HepG2 (cell line): ENCODE measurements around the gene PAPSS2. TPM values are rescaled to one million over a fixed set of nuclear protein-coding genes. Genes with fewer than 3 reads are reported as not detected.

Experiments used
- ATAC-seq: fragments of 200-7000 bp; cut with Tn5 transposase; 3 replicates; pipeline ENCODE4 v1.9.1; 2020; ENCODE audit warnings: mild to moderate bottlenecking, moderate library complexity
- BruUV-seq: library from RNA; stranded (reverse); fragments of 400-500 nt; replicated peaks from 2 replicates; lab custom pipeline; 2021; lab: Mats Ljungman, UMichigan
- CTCF ChIA-PET: fragments of 300-600 bp; formaldehyde crosslinking; extraction: SDS; loops from one replicate; lab custom pipeline; 2021; ENCODE audit warnings: low total read pairs, inconsistent platforms, low intra/inter-chr PET ratio; lab: Yijun Ruan, JAX
- POLR2A ChIA-PET: fragments of 350-600 bp; sonication (Branson Sonifier 250); formaldehyde crosslinking; loops from one replicate; lab custom pipeline; 2020; ENCODE audit warnings: antibody characterized with exemption, inconsistent platforms; lab: Yijun Ruan, JAX
- DNase-seq: peaks from one replicate; pipeline ENCODE4 v3.0.0-alpha.2; 2015; ENCODE audit warnings: low spot score
- FAIRE-seq: peaks from 3 replicates; lab custom pipeline; 2011; peaks lifted over from hg19 to GRCh38; lab: Jason Lieb, UNC
- H2AFZ ChIP-seq: one replicate; pipeline ENCODE4 v1.6.1; 2011; ENCODE audit warnings: low read length, inconsistent platforms
- H3K27ac ChIP-seq: fragments of 300-600 bp; 3 replicates; pipeline ENCODE4 v1.8.0; 2011; ENCODE audit warnings: mixed run types, mild to moderate bottlenecking, mixed read lengths, low read length, inconsistent platforms; ENCODE audit not compliant: insufficient read depth; ENCODE audit errors: extremely low read length
- H3K27me3 ChIP-seq, 2 experiments: fragments of 200-600 bp in 1 of 2; 2 replicates in 1 of 2; 3 replicates in 1 of 2; pipeline versions ENCODE4 v1.6.0 to v1.8.0; 2011; ENCODE audit warnings: low read length in 2 of 2, mild to moderate bottlenecking in 2 of 2, moderate library complexity in 2 of 2, inconsistent platforms in 1 of 2; ENCODE audit not compliant: insufficient read depth in 2 of 2, control insufficient read depth in 1 of 2
- H3K36me3 ChIP-seq, 2 experiments: fragments of 200-600 bp in 1 of 2; replicated peaks in 1 of 2; 2 replicates in 1 of 2; 3 replicates in 1 of 2; pipeline versions ENCODE4 v1.5.1 to v1.8.0; 2011; ENCODE audit warnings: low read length in 2 of 2, inconsistent platforms in 1 of 2; ENCODE audit not compliant: insufficient read depth in 2 of 2, control insufficient read depth in 1 of 2
- H3K4me1 ChIP-seq: 2 replicates; pipeline ENCODE4 v1.5.1; 2012; ENCODE audit warnings: low read length, inconsistent platforms; ENCODE audit not compliant: insufficient read depth
- H3K4me2 ChIP-seq: 2 replicates; pipeline ENCODE4 v1.6.0; 2011; ENCODE audit warnings: low read depth, low read length, inconsistent platforms
- H3K4me3 ChIP-seq, 3 experiments: fragments of 200-600 bp in 1 of 3; sonication (generic), shearing (Covaris generic) in 1 of 3; replicated peaks in 1 of 3; 2 replicates each; pipeline ENCODE4 v1.5.1; 2011 to 2016; ENCODE audit warnings: low read length in 3 of 3, inconsistent platforms in 2 of 3, low read depth in 2 of 3, mild to moderate bottlenecking in 2 of 3, control low read depth in 1 of 3, mixed read lengths in 1 of 3; ENCODE audit not compliant: insufficient read depth in 1 of 3
- H3K79me2 ChIP-seq: one replicate; pipeline ENCODE4 v1.6.1; 2011; ENCODE audit warnings: low read length, inconsistent platforms; ENCODE audit not compliant: insufficient read depth
- H3K9ac ChIP-seq: 2 replicates; pipeline ENCODE4 v1.6.0; 2011; ENCODE audit warnings: mild to moderate bottlenecking, low read depth, low read length, inconsistent platforms; ENCODE audit not compliant: insufficient read depth
- H3K9me3 ChIP-seq: 2 replicates; pipeline ENCODE4 v1.5.1; 2012; ENCODE audit warnings: mild to moderate bottlenecking, low read length
- H4K20me1 ChIP-seq: 2 replicates; pipeline ENCODE4 v1.6.0; 2011; ENCODE audit warnings: inconsistent platforms, mild to moderate bottlenecking, low read length, moderate library complexity; ENCODE audit not compliant: insufficient read depth
- ATF7-NPFF ChIP-seq: sonication (generic); formaldehyde crosslinking; IDR thresholded peaks from 2 replicates; pipeline ENCODE4 v1.8.1; 2023; ENCODE audit warnings: mild to moderate bottlenecking, low read depth, missing genetic modification reagents, moderate library complexity
- CREM ChIP-seq, 2 experiments: sonication (generic) in 1 of 2; formaldehyde crosslinking in 1 of 2; IDR thresholded peaks; 2 replicates each; pipeline versions ENCODE4 v1.4.0 to v1.6.1; 2016 to 2020; ENCODE audit warnings: antibody characterized with exemption in 1 of 2, mild to moderate bottlenecking in 1 of 2, missing genetic modification reagents in 1 of 2
- FOSL2 ChIP-seq: sonication (generic); formaldehyde crosslinking; IDR thresholded peaks from 2 replicates; pipeline ENCODE4 v1.4.0; 2020; ENCODE audit warnings: missing genetic modification reagents
- FOXA3 ChIP-seq: IDR thresholded peaks from 2 replicates; pipeline ENCODE4 v1.6.1; 2016; ENCODE audit warnings: missing genetic modification reagents, missing compliant biosample characterization
- FOXP1 ChIP-seq, 2 experiments: fragments of 450-650 bp in 1 of 2; IDR thresholded peaks; 2 replicates each; pipeline ENCODE4 v1.6.1; 2017 to 2018; ENCODE audit warnings: antibody characterized with exemption in 1 of 2
- FOXP4 ChIP-seq: sonication (generic); formaldehyde crosslinking; IDR thresholded peaks from 2 replicates; pipeline ENCODE4 v1.4.0; 2020; ENCODE audit warnings: missing genetic modification reagents
- GATAD2A ChIP-seq: IDR thresholded peaks from 2 replicates; pipeline ENCODE4 v1.6.1; 2016
- HNF4A ChIP-seq: sonication (generic); formaldehyde crosslinking; IDR thresholded peaks from 2 replicates; pipeline ENCODE4 v1.4.0; 2020; ENCODE audit warnings: missing genetic modification reagents
- MAFK ChIP-seq, 2 experiments: IDR thresholded peaks in 1 of 2; conservative IDR thresholded peaks in 1 of 2; 2 replicates each; pipeline ENCODE4 v1.6.1; 2011; ENCODE audit warnings: improper control_type of control experiment in 2 of 2, low read length in 2 of 2
- PAXIP1 ChIP-seq: sonication (generic); formaldehyde crosslinking; conservative IDR thresholded peaks from 2 replicates; pipeline ENCODE4 v1.4.0; 2020; ENCODE audit warnings: mild to moderate bottlenecking, missing genetic modification reagents, moderate library complexity
- SALL1 ChIP-seq: sonication (generic); formaldehyde crosslinking; IDR thresholded peaks from 2 replicates; pipeline ENCODE4 v1.8.0; 2022; ENCODE audit warnings: mild to moderate bottlenecking, missing genetic modification reagents
- SAP130 ChIP-seq: IDR thresholded peaks from 2 replicates; pipeline ENCODE4 v1.6.1; 2016; ENCODE audit warnings: low read depth
- SPEN ChIP-seq: sonication (generic); formaldehyde crosslinking; IDR thresholded peaks from 2 replicates; pipeline ENCODE4 v1.5.1; 2020; ENCODE audit warnings: low read depth, mild to moderate bottlenecking, missing genetic modification reagents
- U2AF1 ChIP-seq: fragments of 200-400 bp; formaldehyde crosslinking; optimal IDR thresholded peaks from 2 replicates; pipeline ENCODE3; 2017; ENCODE audit warnings: mild to moderate bottlenecking, low read depth, low read length
- ZKSCAN8 ChIP-seq: IDR thresholded peaks from 2 replicates; pipeline ENCODE4 v1.6.1; 2016; ENCODE audit warnings: borderline replicate concordance, missing genetic modification reagents, missing compliant biosample characterization
- ZNF263 ChIP-seq: sonication (generic); formaldehyde crosslinking; IDR thresholded peaks from 2 replicates; pipeline ENCODE4 v1.4.0; 2020; ENCODE audit warnings: missing genetic modification reagents
- ZNF784 ChIP-seq: sonication (generic); formaldehyde crosslinking; IDR thresholded peaks from 2 replicates; pipeline ENCODE4 v1.5.1; 2020; ENCODE audit warnings: missing genetic modification reagents, mild to moderate bottlenecking, borderline replicate concordance
- WGBS: methylation state at CpG from one replicate; pipeline ENCODE4 v1.1.6; 2017; ENCODE audit warnings: low lambda C conversion rate; 5-methylcytosine and 5-hydroxymethylcytosine counted together
- in situ Hi-C: cut with HindIII; loops from 2 replicates; pipeline ENCODE4 v1.10.0; 2017; ENCODE audit warnings: low pct_unique_long_range_greater_than_20kb; ENCODE audit not compliant: extremely low pct_ligation_motif_present
- intact Hi-C: fragments of 100-400 bp; cut with micrococcal nuclease; formaldehyde crosslinking; loops from one replicate; pipeline ENCODE4 v1.10.0; 2022; ENCODE audit not compliant: unreplicated experiment
- polyA plus RNA-seq, 8 experiments: library from polyadenylated mRNA; depleted of rRNA in 3 of 8; stranded (reverse) in 7 of 8; unstranded in 1 of 8; fragments of >200 nt; fragmentation: Illumina TruSeq in 4 of 8; extraction: Trizol in 4 of 8; gene quantifications; 2 replicates each; pipeline versions ENCODE4 v1.2.1 to v1.2.3, GENCODE V29; 2011 to 2016; ENCODE audit warnings: low read depth in 4 of 8, missing spikeins in 1 of 8, mixed read lengths in 1 of 8; ENCODE audit not compliant: insufficient read depth in 1 of 8
- total RNA-seq, 5 experiments: library from RNA; depleted of rRNA; stranded (reverse); fragments of >200 nt; fragmentation: Illumina TruSeq; extraction: Trizol; gene quantifications; 2 replicates each; pipeline ENCODE4 v1.2.3, GENCODE V29; 2016; ENCODE audit warnings: low read depth in 1 of 5

Gene PAPSS2
- total and polyA plus RNA-seq, 2 of the 13 experiments (the other 11 are each of a cell fraction or from before 2014, with no cell fraction given): 0.11 to 0.12 TPM

GRCh38 chr10:87763086-87763861, 103.6 kb downstream of the PAPSS2 start:
- POLR2A ChIA-PET: no interaction called here
- peaks cover 4 to 20% of the 10 kb centered on the region in 2 experiments; a peak in 3 of 5 replicates for H3K36me3 ChIP-seq
- no peak overlapping the region for H3K9ac ChIP-seq
- intact Hi-C loops: no loop called here
- BruUV-seq: no TSS peak
- ATAC-seq (peak; percentile 39; the same call in 1 of the 3 replicates), DNase-seq (peak; percentile 29), FAIRE-seq (peak; percentile 4)
- H3K4me3 ChIP-seq: no peak overlapping the region
- no peaks in the 10 kb centered on the region for H3K9me3 ChIP-seq
- H2AFZ ChIP-seq: no peak overlapping the region
- no peaks in the 10 kb centered on the region for H4K20me1 ChIP-seq
- no peaks in the 10 kb centered on the region for H3K27me3 ChIP-seq
- peak overlapping the region; percentile 33 for H3K27ac ChIP-seq
- CTCF ChIA-PET: no interaction called here
- WGBS: 69% methylated on average over 5 of the region's 5 CpGs
- H3K4me2 ChIP-seq: no peak overlapping the region; the same call in 1 of the 2 replicates
- in situ Hi-C loops: no loop called here
- H3K79me2 ChIP-seq: no peaks in the 10 kb centered on the region
- H3K4me1 ChIP-seq: peaks cover 24% of the 10 kb centered on the region
- TF ChIP-seq SALL1 (CRISPR knock-in tag): peak; percentile 41; the same call in 1 of the 2 replicates
- TF ChIP-seq FOXA3 (CRISPR knock-in tag): 0 out of 2 replicates have a peak, but pooled peaks have one; percentile 11
- TF ChIP-seq HNF4A (CRISPR knock-in tag): peak; percentile 48
- 0 out of 2 replicates have a peak, but pooled peaks have one; percentile 24 for TF ChIP-seq SAP130 (CRISPR knock-in tag)
- TF ChIP-seq ZNF263 (CRISPR knock-in tag): no peak
- TF ChIP-seq PAXIP1 (CRISPR knock-in tag): peak; percentile 39; the same call in 1 of the 2 replicates
- no peak for TF ChIP-seq FOXP1 (IDR thresholded peaks at IDR 0.05)
- TF ChIP-seq FOXP1 (CRISPR knock-in tag; IDR thresholded peaks at IDR 0.05): peak; percentile 21; the same call in 1 of the 2 replicates
- no peak for TF ChIP-seq U2AF1
- TF ChIP-seq ATF7-NPFF: no peak
- no peak for TF ChIP-seq SPEN (CRISPR knock-in tag)
- peak; percentile 37; the same call in 1 of the 2 replicates for TF ChIP-seq FOSL2 (CRISPR knock-in tag)
- TF ChIP-seq GATAD2A (CRISPR knock-in tag): 0 out of 2 replicates have a peak, but pooled peaks have one; percentile 25
- no peak for TF ChIP-seq ZKSCAN8
- no peak for TF ChIP-seq ZNF784
- no peak for TF ChIP-seq MAFK (conservative IDR thresholded peaks at IDR 0.05 in 1 of 2, IDR thresholded peaks at IDR 0.05 in 1 of 2; ENCODE audit: low read length in 2 of 2)
- 0 out of 2 replicates have a peak, but pooled peaks have one; percentile 24 for TF ChIP-seq CREM (IDR thresholded peaks at IDR 0.05)
- no peak for TF ChIP-seq CREM (CRISPR knock-in tag; IDR thresholded peaks at IDR 0.05)
- 0 out of 2 replicates have a peak, but pooled peaks have one; percentile 35 for TF ChIP-seq FOXP4 (CRISPR knock-in tag)
